WTC11 (cell line): ENCODE results near the gene NAT9. TPM values are rescaled to one million over a fixed set of nuclear protein-coding genes. Genes with fewer than 3 reads are reported as not detected.

Source experiments
- ATAC-seq: fragments of 200-7000 bp; cut with Tn5 transposase; 2 replicates; pipeline ENCODE4 v1.10.0; 2021; ENCODE audit warnings: mild to moderate bottlenecking, moderate library complexity
- CTCF ChIA-PET: fragments of 300-600 bp; sonication (Branson Sonifier 250); formaldehyde crosslinking; loops from one replicate; lab custom pipeline; 2021; ENCODE audit warnings: antibody characterized with exemption; lab: Charles Lee
- POLR2A ChIA-PET: fragments of 350-600 bp; sonication (Branson Sonifier 250); formaldehyde crosslinking; loops from one replicate; lab custom pipeline; 2021; ENCODE audit warnings: antibody characterized with exemption; lab: Charles Lee
- DNase-seq: peaks from one replicate; pipeline ENCODE4 v3.0.0; 2021; ENCODE audit warnings: low spot score
- H3K27ac Mint-ChIP-seq: 2 replicates; pipeline ENCODE4 v1.8.0; 2021; ENCODE audit warnings: mixed read lengths
- H3K27me3 Mint-ChIP-seq: 2 replicates; pipeline ENCODE4 v1.8.0; 2021; ENCODE audit warnings: low read depth, mild to moderate bottlenecking, moderate library complexity, mixed read lengths
- H3K36me3 Mint-ChIP-seq: 2 replicates; pipeline ENCODE4 v1.8.0; 2021; ENCODE audit warnings: mixed read lengths
- H3K4me1 Mint-ChIP-seq: 2 replicates; pipeline ENCODE4 v1.8.0; 2022; ENCODE audit warnings: mixed read lengths
- H3K4me3 Mint-ChIP-seq: 2 replicates; pipeline ENCODE4 v1.8.0; 2021; ENCODE audit warnings: mild to moderate bottlenecking, moderate library complexity, mixed read lengths
- H3K9me3 Mint-ChIP-seq: 2 replicates; pipeline ENCODE4 v1.8.0; 2021; ENCODE audit warnings: mixed read lengths
- ATF1 ChIP-seq: sonication (generic); formaldehyde crosslinking; IDR thresholded peaks from 2 replicates; pipeline ENCODE4 v1.8.1; 2023; ENCODE audit warnings: mild to moderate bottlenecking, moderate library complexity, missing genetic modification reagents
- ATF3 ChIP-seq: sonication (generic); formaldehyde crosslinking; conservative IDR thresholded peaks from 2 replicates; pipeline ENCODE4 v1.8.1; 2022; ENCODE audit warnings: mild to moderate bottlenecking, missing genetic modification reagents
- ATF6 ChIP-seq: sonication (generic); formaldehyde crosslinking; IDR thresholded peaks from 2 replicates; pipeline ENCODE4 v1.8.1; 2023; ENCODE audit warnings: mild to moderate bottlenecking, missing genetic modification reagents
- CTCF ChIP-seq: fragments of 200-600 bp; IDR thresholded peaks from 2 replicates; pipeline ENCODE4 v1.8.0; 2022; ENCODE audit warnings: antibody characterized with exemption
- ESRRA ChIP-seq: sonication (generic); formaldehyde crosslinking; IDR thresholded peaks from 2 replicates; pipeline ENCODE4 v1.8.1; 2022; ENCODE audit warnings: mild to moderate bottlenecking, missing genetic modification reagents, borderline replicate concordance
- HMGA2 ChIP-seq: fragments of 250-450 bp; sonication (Bioruptor Pico); IDR thresholded peaks from 2 replicates; pipeline ENCODE4 v1.4.0; 2021; ENCODE audit warnings: mild to moderate bottlenecking, moderate library complexity
- MYBL2 ChIP-seq: sonication (generic); formaldehyde crosslinking; IDR thresholded peaks from 2 replicates; pipeline ENCODE4 v1.8.1; 2023; ENCODE audit warnings: mild to moderate bottlenecking, moderate library complexity, missing genetic modification reagents
- NFATC4 ChIP-seq: fragments of 250-450 bp; sonication (Bioruptor Pico); IDR thresholded peaks from 2 replicates; pipeline ENCODE4 v1.9.0; 2021; ENCODE audit warnings: mild to moderate bottlenecking
- OVOL2 ChIP-seq: fragments of 250-450 bp; sonication (Bioruptor Pico); IDR thresholded peaks from 2 replicates; pipeline ENCODE4 v1.9.0; 2021; ENCODE audit warnings: mild to moderate bottlenecking, borderline replicate concordance
- RELA ChIP-seq: sonication (generic); formaldehyde crosslinking; IDR thresholded peaks from 2 replicates; pipeline ENCODE4 v1.8.1; 2022; ENCODE audit warnings: missing genetic modification reagents, mild to moderate bottlenecking, borderline replicate concordance
- SOX15 ChIP-seq: fragments of 250-450 bp; sonication (Bioruptor Pico); IDR thresholded peaks from 2 replicates; pipeline ENCODE4 v1.9.0; 2021; ENCODE audit warnings: mild to moderate bottlenecking
- ZBTB43 ChIP-seq: sonication (generic); formaldehyde crosslinking; IDR thresholded peaks from 2 replicates; pipeline ENCODE4 v1.8.1; 2023; ENCODE audit warnings: mild to moderate bottlenecking, missing genetic modification reagents
- ZMAT4 ChIP-seq: fragments of 250-450 bp; sonication (Bioruptor Pico); IDR thresholded peaks from 2 replicates; pipeline ENCODE4 v1.9.0; 2021; ENCODE audit warnings: mild to moderate bottlenecking
- ZNF138 ChIP-seq: sonication (generic); formaldehyde crosslinking; conservative IDR thresholded peaks from 2 replicates; pipeline ENCODE4 v1.8.1; 2022; ENCODE audit warnings: mild to moderate bottlenecking, moderate library complexity, missing genetic modification reagents
- ZNF219 ChIP-seq: sonication (generic); formaldehyde crosslinking; IDR thresholded peaks from 2 replicates; pipeline ENCODE4 v1.8.0; 2023; ENCODE audit warnings: missing genetic modification reagents, mild to moderate bottlenecking, borderline replicate concordance
- ZNF232 ChIP-seq: sonication (generic); formaldehyde crosslinking; IDR thresholded peaks from 2 replicates; pipeline ENCODE4 v1.8.0; 2022; ENCODE audit warnings: mild to moderate bottlenecking, missing genetic modification reagents
- ZNF263 ChIP-seq: sonication (generic); formaldehyde crosslinking; IDR thresholded peaks from 2 replicates; pipeline ENCODE4 v1.8.1; 2022; ENCODE audit warnings: low read depth, mild to moderate bottlenecking, moderate library complexity, missing genetic modification reagents
- total RNA-seq: library from RNA; stranded (reverse); gene quantifications from 3 replicates; pipeline ENCODE4 v1.2.3, GENCODE V29; 2021
- TF ChIP-seq, protein P1 (sequence below): sonication (generic); formaldehyde crosslinking; IDR thresholded peaks from 2 replicates; pipeline ENCODE4 v1.8.1; 2022; ENCODE audit warnings: mild to moderate bottlenecking, moderate library complexity, missing genetic modification reagents
- TF ChIP-seq, protein P2 (sequence below): fragments of 250-450 bp; sonication (Bioruptor Pico); IDR thresholded peaks from 2 replicates; pipeline ENCODE4 v1.9.0; 2021; ENCODE audit warnings: moderate library complexity, mild to moderate bottlenecking, inconsistent platforms, borderline replicate concordance

The NAT9 gene
- total RNA-seq, 1 experiment from 2014 or later = 67.1 TPM

GRCh38 chr17:74785096-74785980 is 9.2 kb upstream of the NAT9 start:
- POLR2A ChIA-PET = interaction anchor here (0.5 kb wide), 1 partner anchor 10 kb away, joined by 3 read pairs; no protein-coding TSS in a partner anchor
- CTCF ChIA-PET = interaction anchor here (0.9 to 4.2 kb wide), 4 partner anchors 9 to 58 kb away, joined by 3 to 39 read pairs (median 4); partner anchors contain the start of gene NAT9
- H3K4me1 Mint-ChIP-seq = peaks cover 26% of the 10 kb centered on the region
- H3K27ac Mint-ChIP-seq = no peak overlapping the region; the same call in 1 of the 2 replicates
- H3K36me3 Mint-ChIP-seq = peaks cover 4% of the 10 kb centered on the region; the same call in 1 of the 2 replicates
- H3K27me3 Mint-ChIP-seq = no peaks in the 10 kb centered on the region
- no peak for DNase-seq
- no peaks in the 10 kb centered on the region for H3K9me3 Mint-ChIP-seq
- TF ChIP-seq ZMAT4 (no peak), ZNF138 (CRISPR knock-in tag) (no peak), ESRRA (no peak), ATF1 (CRISPR knock-in tag) (no peak), OVOL2 (CRISPR knock-in tag) (no peak), ATF6 (CRISPR knock-in tag) (no peak), NFATC4 (CRISPR knock-in tag) (no peak), MYBL2 (CRISPR knock-in tag) (no peak), SOX15 (no peak), ZBTB43 (CRISPR knock-in tag) (no peak), CTCF (no peak), ATF3 (CRISPR knock-in tag) (no peak), RELA (no peak), ZNF263 (no peak), ZNF219 (CRISPR knock-in tag) (no peak), HMGA2 (CRISPR knock-in tag) (no peak), ZNF232 (CRISPR knock-in tag) (no peak)
- TF ChIP-seq, protein P1, sequence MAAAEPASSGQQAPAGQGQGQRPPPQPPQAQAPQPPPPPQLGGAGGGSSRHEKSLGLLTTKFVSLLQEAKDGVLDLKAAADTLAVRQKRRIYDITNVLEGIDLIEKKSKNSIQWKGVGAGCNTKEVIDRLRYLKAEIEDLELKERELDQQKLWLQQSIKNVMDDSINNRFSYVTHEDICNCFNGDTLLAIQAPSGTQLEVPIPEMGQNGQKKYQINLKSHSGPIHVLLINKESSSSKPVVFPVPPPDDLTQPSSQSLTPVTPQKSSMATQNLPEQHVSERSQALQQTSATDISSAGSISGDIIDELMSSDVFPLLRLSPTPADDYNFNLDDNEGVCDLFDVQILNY (CRISPR knock-in tag) = no peak
- TF ChIP-seq, protein P2, sequence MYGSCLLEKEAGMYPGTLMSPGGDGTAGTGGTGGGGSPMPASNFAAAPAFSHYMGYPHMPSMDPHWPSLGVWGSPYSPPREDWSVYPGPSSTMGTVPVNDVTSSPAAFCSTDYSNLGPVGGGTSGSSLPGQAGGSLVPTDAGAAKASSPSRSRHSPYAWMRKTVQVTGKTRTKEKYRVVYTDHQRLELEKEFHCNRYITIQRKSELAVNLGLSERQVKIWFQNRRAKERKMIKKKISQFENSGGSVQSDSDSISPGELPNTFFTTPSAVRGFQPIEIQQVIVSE (CRISPR knock-in tag) = no peak
- TF ChIP-seq, all 79 proteins: peak for 0
- H3K4me3 Mint-ChIP-seq = no peak overlapping the region
- ATAC-seq = no peak
